H9 (cell line): ENCODE data around the gene FAM32A. TPM values are rescaled to one million over a fixed set of nuclear protein-coding genes. Genes with fewer than 3 reads are reported as not detected.

ENCODE experiments used
- DNase-seq: peaks from one replicate; pipeline ENCODE4 v3.0.0-alpha.2; 2017
- H2AFZ ChIP-seq: one replicate; pipeline ENCODE4 v1.6.1; 2013; ENCODE audit warnings: mild to moderate bottlenecking, low read length, control low read depth, moderate library complexity
- H2AK5ac ChIP-seq: 2 replicates; pipeline ENCODE4 v1.6.1; 2013; ENCODE audit warnings: low read length, control low read depth, mixed read lengths; ENCODE audit not compliant: insufficient read length
- H2BK120ac ChIP-seq: one replicate; pipeline ENCODE4 v1.6.1; 2013; ENCODE audit warnings: low read depth, mild to moderate bottlenecking, low read length, control low read depth, inconsistent platforms; ENCODE audit not compliant: poor library complexity, severe bottlenecking
- H2BK12ac ChIP-seq: 2 replicates; pipeline ENCODE4 v1.6.1; 2013; ENCODE audit warnings: low read length, control low read depth, mixed read lengths, low read depth; ENCODE audit not compliant: insufficient read length
- H2BK15ac ChIP-seq: 2 replicates; pipeline ENCODE4 v1.6.1; 2013; ENCODE audit warnings: low read depth, low read length, control low read depth
- H2BK20ac ChIP-seq: one replicate; pipeline ENCODE4 v1.6.1; 2013; ENCODE audit warnings: low read depth, mild to moderate bottlenecking, low read length, control low read depth, inconsistent platforms; ENCODE audit not compliant: poor library complexity, severe bottlenecking
- H2BK5ac ChIP-seq: 2 replicates; pipeline ENCODE4 v1.6.1; 2013; ENCODE audit warnings: low read length, control low read depth, mixed read lengths; ENCODE audit not compliant: insufficient read length
- H3K14ac ChIP-seq: 2 replicates; pipeline ENCODE4 v1.6.1; 2013; ENCODE audit warnings: low read length, control low read depth; ENCODE audit not compliant: insufficient read depth
- H3K18ac ChIP-seq: 2 replicates; pipeline ENCODE4 v1.6.1; 2013; ENCODE audit warnings: low read depth, mild to moderate bottlenecking, mixed read lengths, low read length, control low read depth; ENCODE audit not compliant: insufficient read length
- H3K23ac ChIP-seq: 2 replicates; pipeline ENCODE4 v1.6.1; 2013; ENCODE audit warnings: low read length, control low read depth, mixed read lengths, low read depth; ENCODE audit not compliant: insufficient read length
- H3K23me2 ChIP-seq: 2 replicates; pipeline ENCODE4 v1.6.1; 2013; ENCODE audit warnings: low read depth, mild to moderate bottlenecking, mixed read lengths, low read length, control low read depth; ENCODE audit not compliant: insufficient read length, poor library complexity, severe bottlenecking
- H3K27ac ChIP-seq: 2 replicates; pipeline ENCODE4 v1.5.1; 2013; ENCODE audit warnings: low read length, control low read depth, mixed read lengths, low read depth; ENCODE audit not compliant: insufficient read length
- H3K27me3 ChIP-seq: 2 replicates; pipeline ENCODE4 v1.6.1; 2013; ENCODE audit warnings: low read length, control low read depth, inconsistent platforms; ENCODE audit not compliant: insufficient read depth
- H3K4ac ChIP-seq: 2 replicates; pipeline ENCODE4 v1.6.1; 2013; ENCODE audit warnings: low read depth, mild to moderate bottlenecking, control low read depth, inconsistent platforms, low read length, moderate library complexity
- H3K4me1 ChIP-seq: 2 replicates; pipeline ENCODE4 v1.6.1; 2013; ENCODE audit warnings: low read length, control low read depth, inconsistent platforms; ENCODE audit not compliant: insufficient read depth
- H3K4me2 ChIP-seq: 2 replicates; pipeline ENCODE4 v1.6.1; 2013; ENCODE audit warnings: low read length, control low read depth, mixed read lengths; ENCODE audit not compliant: insufficient read length, insufficient read depth
- H3K56ac ChIP-seq: 2 replicates; pipeline ENCODE4 v1.6.1; 2013; ENCODE audit warnings: low read depth, mild to moderate bottlenecking, mixed read lengths, low read length, control low read depth; ENCODE audit not compliant: insufficient read length
- H3K79me1 ChIP-seq: 2 replicates; pipeline ENCODE4 v1.6.1; 2013; ENCODE audit warnings: low read depth, mild to moderate bottlenecking, moderate library complexity, low read length, control low read depth, inconsistent platforms; ENCODE audit not compliant: insufficient read depth, poor library complexity, severe bottlenecking
- H3K79me2 ChIP-seq: 2 replicates; pipeline ENCODE4 v1.6.1; 2013; ENCODE audit warnings: low read length, control low read depth, inconsistent platforms; ENCODE audit not compliant: insufficient read depth
- H3K9ac ChIP-seq: 2 replicates; pipeline ENCODE4 v1.6.1; 2013; ENCODE audit warnings: low read length, control low read depth, mixed read lengths; ENCODE audit not compliant: insufficient read length; ENCODE audit errors: extremely low read depth
- H3K9me3 ChIP-seq: one replicate; pipeline ENCODE4 v1.6.1; 2013; ENCODE audit warnings: low read depth, low read length, inconsistent platforms; ENCODE audit not compliant: control insufficient read depth
- H3T11ph ChIP-seq: one replicate; pipeline ENCODE4 v1.6.1; 2013; ENCODE audit warnings: mild to moderate bottlenecking, low read length, control low read depth, inconsistent platforms
- H4K20me1 ChIP-seq: one replicate; pipeline ENCODE4 v1.6.1; 2013; ENCODE audit not compliant: control insufficient read depth, insufficient read length, insufficient read depth
- H4K5ac ChIP-seq: 2 replicates; pipeline ENCODE4 v1.6.1; 2013; ENCODE audit warnings: low read depth, mild to moderate bottlenecking, mixed read lengths, low read length, control low read depth; ENCODE audit not compliant: insufficient read length
- H4K8ac ChIP-seq: replicated peaks from 2 replicates; pipeline ENCODE4 v1.6.1; 2013; ENCODE audit warnings: low read length, control low read depth, mixed read lengths, low read depth; ENCODE audit not compliant: insufficient read length
- H4K91ac ChIP-seq: 2 replicates; pipeline ENCODE4 v1.6.1; 2013; ENCODE audit warnings: low read depth, mild to moderate bottlenecking, moderate library complexity, mixed read lengths, low read length, control low read depth; ENCODE audit not compliant: insufficient read length
- H3K27ac Mint-ChIP-seq, 3 experiments: 2 replicates in 2 of 3; 3 replicates in 1 of 3; pipeline ENCODE4 v1.8.0; 2020 to 2021; ENCODE audit warnings: mixed read lengths in 3 of 3, mild to moderate bottlenecking in 1 of 3, moderate library complexity in 1 of 3
- H3K27me3 Mint-ChIP-seq: 2 replicates; pipeline ENCODE4 v1.8.0; 2021; ENCODE audit warnings: low read depth, mild to moderate bottlenecking, moderate library complexity, mixed read lengths
- H3K36me3 Mint-ChIP-seq, 3 experiments: 2 replicates in 2 of 3; 3 replicates in 1 of 3; pipeline ENCODE4 v1.8.0; 2020 to 2021; ENCODE audit warnings: low read depth in 3 of 3, mixed read lengths in 3 of 3; ENCODE audit not compliant: insufficient read depth in 1 of 3
- H3K4me1 Mint-ChIP-seq, 2 experiments: 2 replicates each; pipeline ENCODE4 v1.8.0; 2020; ENCODE audit warnings: mixed read lengths in 2 of 2
- H3K4me3 Mint-ChIP-seq, 2 experiments: 2 replicates in 1 of 2; 3 replicates in 1 of 2; pipeline ENCODE4 v1.8.0; 2020 to 2021; ENCODE audit warnings: mild to moderate bottlenecking in 2 of 2, mixed read lengths in 2 of 2, moderate library complexity in 1 of 2
- H3K9me3 Mint-ChIP-seq, 2 experiments: 2 replicates in 1 of 2; 3 replicates in 1 of 2; pipeline ENCODE4 v1.8.0; 2020; ENCODE audit warnings: mild to moderate bottlenecking in 2 of 2, mixed read lengths in 2 of 2, moderate library complexity in 1 of 2
- CTCF ChIP-seq: fragments of 200-600 bp; sonication (generic); conservative IDR thresholded peaks from 3 replicates; pipeline ENCODE4 v1.8.0; 2021; ENCODE audit warnings: antibody characterized with exemption, mild to moderate bottlenecking
- WGBS: extraction: QIAGEN DNeasy Blood & Tissue Kit; methylation state at CpG from one replicate; pipeline ENCODE4 v1.1.7; 2013; ENCODE audit warnings: missing lambda C conversion rate, low lambda C conversion rate, mixed read lengths; ENCODE audit not compliant: insufficient read length; ENCODE audit errors: extremely low coverage; 5-methylcytosine and 5-hydroxymethylcytosine counted together
- total RNA-seq: library from RNA; stranded (reverse); gene quantifications from 2 replicates; pipeline ENCODE4 v1.2.1, GENCODE V29; 2021

The FAM32A gene
- total RNA-seq, 1 experiment from 2014 or later: 91.9 TPM

- no peak overlapping the region for H2BK20ac ChIP-seq
- H3K4me2 ChIP-seq: no peak overlapping the region
- H3K27ac ChIP-seq: no peak overlapping the region
- H4K20me1 ChIP-seq: no peaks in the 10 kb centered on the region
- no peak overlapping the region for H4K5ac ChIP-seq
- H3K79me2 ChIP-seq: no peaks in the 10 kb centered on the region
- Mint-ChIP-seq H3K4me3 (no peak overlapping the region), H3K27ac (no peak overlapping the region), H3K4me1 (no peaks in the 10 kb centered on the region), H3K36me3 (peaks cover 3 to 26% (median 19%) of the 10 kb centered on the region in 3 experiments; a peak in 6 of 7 replicates), H3K27me3 (no peaks in the 10 kb centered on the region), H3K9me3 (no peaks in the 10 kb centered on the region)
- H3K27me3 ChIP-seq: no peaks in the 10 kb centered on the region
- H2BK15ac ChIP-seq: no peak overlapping the region
- no peaks in the 10 kb centered on the region for H3K4me1 ChIP-seq
- H4K91ac ChIP-seq: no peak overlapping the region
- no CpG with 5 or more reads among the region's 29 CpGs for WGBS
- H2BK5ac ChIP-seq: no peak overlapping the region
- no peak for TF ChIP-seq CTCF
- H2BK12ac ChIP-seq: no peak overlapping the region
- no peaks in the 10 kb centered on the region for H3K9me3 ChIP-seq
- no peak overlapping the region for H3K18ac ChIP-seq
- no peaks in the 10 kb centered on the region for H3K79me1 ChIP-seq
- H2BK120ac ChIP-seq: no peak overlapping the region
- no peak overlapping the region for H3T11ph ChIP-seq
- H3K14ac ChIP-seq: no peak overlapping the region
- no peak overlapping the region for H3K9ac ChIP-seq
- no peak overlapping the region for H3K4ac ChIP-seq
- no peak overlapping the region for H2AFZ ChIP-seq
- H2AK5ac ChIP-seq: no peak overlapping the region
- no peak for DNase-seq
- H3K56ac ChIP-seq: no peak overlapping the region
- no peak overlapping the region for H3K23ac ChIP-seq
- no peaks in the 10 kb centered on the region for H3K23me2 ChIP-seq
- no peak overlapping the region for H4K8ac ChIP-seq
Measured at GRCh38 chr19:16208847-16209665, 23.8 kb downstream of the FAM32A start.
